Endothelial cell of umbilical vein (primary cell): ENCODE results near the gene MED23.

ENCODE experiments used
- CTCF ChIP-seq, 2 donors: IDR thresholded peaks; 1 replicate in 1 of 2; 2 replicates in 1 of 2; pipeline ENCODE4 v1.5.1; 2011; ENCODE audit warnings: low read length in 2 of 2, mild to moderate bottlenecking in 2 of 2, moderate library complexity in 2 of 2, control low read depth in 1 of 2, inconsistent platforms in 1 of 2, low read depth in 1 of 2; ENCODE audit not compliant: insufficient read depth in 1 of 2; ENCODE audit errors: extremely low read depth in 1 of 2
- EZH2 ChIP-seq: IDR thresholded peaks from 2 replicates; pipeline ENCODE4 v1.6.1; 2012; ENCODE audit warnings: borderline replicate concordance, low read depth, mild to moderate bottlenecking, moderate library complexity, low read length, inconsistent platforms; ENCODE audit not compliant: severe bottlenecking
- FOS ChIP-seq: IDR thresholded peaks from 2 replicates; pipeline ENCODE4 v1.6.1; 2011; ENCODE audit warnings: mild to moderate bottlenecking, low read length, moderate library complexity, borderline replicate concordance; ENCODE audit not compliant: insufficient read depth
- MYC ChIP-seq: IDR thresholded peaks from one replicate; pipeline ENCODE4 v1.6.1; 2011; ENCODE audit warnings: mild to moderate bottlenecking, low read depth, low read length
- POLR2A ChIP-seq: IDR thresholded peaks from 2 replicates; pipeline ENCODE4 v1.6.1; 2012; ENCODE audit warnings: low read depth, mild to moderate bottlenecking, control low read depth, low read length

DNA sequence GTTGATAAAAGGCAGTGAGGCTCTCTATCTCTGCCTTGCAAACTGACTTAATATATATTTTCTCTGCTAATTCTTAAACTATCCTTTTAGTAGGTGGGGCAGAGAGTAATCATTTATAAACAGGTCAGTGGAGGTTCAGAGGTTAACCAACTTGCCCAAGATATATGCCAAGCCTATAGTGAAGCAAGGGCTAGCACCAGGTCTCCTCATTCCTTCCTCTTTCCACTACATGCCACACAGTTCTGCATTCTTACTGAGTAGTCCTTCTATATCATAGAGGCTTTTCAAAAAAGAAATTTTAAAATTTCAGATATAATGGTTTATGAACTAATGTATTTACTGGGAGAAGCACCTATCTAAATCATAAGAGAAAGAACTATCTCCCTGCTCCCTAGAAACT lies 46.5 kb downstream of the MED23 start:
- TF ChIP-seq CTCF (IDR thresholded peaks at IDR 0.05; ENCODE audit: extremely low read depth in 1 of 2, insufficient read depth in 1 of 2, low read depth in 1 of 2, low read length in 2 of 2) (no peak), EZH2 (no peak), POLR2A (no peak), FOS (no peak), MYC (no peak)
